ENCODE data around the gene RCBTB1.

DNA sequence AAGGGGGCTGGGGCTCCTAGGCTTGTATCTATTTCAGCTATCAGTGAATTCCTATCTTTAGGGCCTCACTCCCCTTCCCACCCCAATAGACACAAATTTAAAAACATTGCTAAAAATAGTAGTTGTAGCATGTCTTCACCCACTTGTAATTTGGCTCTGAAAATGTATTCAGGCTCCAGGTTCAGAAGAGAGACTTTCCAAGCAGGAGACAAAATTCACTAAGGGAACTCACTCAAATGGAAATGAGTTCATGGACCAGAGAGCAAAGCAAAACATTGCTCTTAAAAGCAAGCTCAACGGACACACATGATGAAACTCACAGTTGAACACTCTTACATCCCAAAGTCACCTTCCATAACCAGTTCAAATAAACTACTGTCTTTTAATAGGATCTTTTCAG lies 52.8 kb downstream of the RCBTB1 start:
- TF ChIP-seq EZH2 (IDR thresholded peaks at IDR 0.05; ENCODE audit: low read length, unreplicated experiment) (no peak), EZH2phosphoT487 (IDR thresholded peaks at IDR 0.05; ENCODE audit: borderline replicate concordance, low read length) (no peak)
- TF ChIP-seq, protein P1, sequence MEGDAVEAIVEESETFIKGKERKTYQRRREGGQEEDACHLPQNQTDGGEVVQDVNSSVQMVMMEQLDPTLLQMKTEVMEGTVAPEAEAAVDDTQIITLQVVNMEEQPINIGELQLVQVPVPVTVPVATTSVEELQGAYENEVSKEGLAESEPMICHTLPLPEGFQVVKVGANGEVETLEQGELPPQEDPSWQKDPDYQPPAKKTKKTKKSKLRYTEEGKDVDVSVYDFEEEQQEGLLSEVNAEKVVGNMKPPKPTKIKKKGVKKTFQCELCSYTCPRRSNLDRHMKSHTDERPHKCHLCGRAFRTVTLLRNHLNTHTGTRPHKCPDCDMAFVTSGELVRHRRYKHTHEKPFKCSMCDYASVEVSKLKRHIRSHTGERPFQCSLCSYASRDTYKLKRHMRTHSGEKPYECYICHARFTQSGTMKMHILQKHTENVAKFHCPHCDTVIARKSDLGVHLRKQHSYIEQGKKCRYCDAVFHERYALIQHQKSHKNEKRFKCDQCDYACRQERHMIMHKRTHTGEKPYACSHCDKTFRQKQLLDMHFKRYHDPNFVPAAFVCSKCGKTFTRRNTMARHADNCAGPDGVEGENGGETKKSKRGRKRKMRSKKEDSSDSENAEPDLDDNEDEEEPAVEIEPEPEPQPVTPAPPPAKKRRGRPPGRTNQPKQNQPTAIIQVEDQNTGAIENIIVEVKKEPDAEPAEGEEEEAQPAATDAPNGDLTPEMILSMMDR (conservative IDR thresholded peaks at IDR 0.05; ENCODE audit: low read depth, low read length), result no peak
